Activated CD4-positive, CD25-positive, alpha-beta regulatory T cell treated with anti-CD3 and anti-CD28 coated beads, Interleukin-2, amount 50 U/mL, for 72 hours (primary cell): ENCODE results near the gene URB2.
"Not testable (repeated sequence)": the region's sequence is repeated elsewhere in the genome, so short reads cannot be mapped to it uniquely, and the experiment has no call there.

Source experiments
- DNase-seq: peaks from one replicate; pipeline ENCODE4 v3.0.0; 2021

The URB2 gene

DNA sequence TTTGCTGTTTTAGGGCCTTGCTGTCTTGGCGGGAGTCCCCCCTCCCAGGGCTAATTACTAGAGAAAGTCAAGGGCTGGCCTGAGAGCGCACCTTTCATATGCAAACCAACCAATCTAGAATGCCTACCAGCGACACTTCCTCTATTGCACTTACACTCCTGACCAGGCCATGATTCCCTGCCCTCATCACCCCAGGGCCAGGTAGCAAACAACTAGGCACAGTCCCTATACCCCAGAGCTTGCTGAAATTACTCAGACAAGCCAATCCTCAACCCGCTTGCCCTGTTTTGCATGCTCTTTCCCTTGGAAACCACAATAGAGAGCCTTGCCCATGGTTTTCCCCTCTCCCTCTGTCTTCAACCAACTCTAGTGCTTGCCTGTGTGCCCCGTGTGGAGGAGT, 70.3 kb downstream of the URB2 start:
- no peak for DNase-seq

GRCh38 chr1:229699613-229700267, 73.7 kb downstream of the URB2 start:
- no peak for DNase-seq

DNA sequence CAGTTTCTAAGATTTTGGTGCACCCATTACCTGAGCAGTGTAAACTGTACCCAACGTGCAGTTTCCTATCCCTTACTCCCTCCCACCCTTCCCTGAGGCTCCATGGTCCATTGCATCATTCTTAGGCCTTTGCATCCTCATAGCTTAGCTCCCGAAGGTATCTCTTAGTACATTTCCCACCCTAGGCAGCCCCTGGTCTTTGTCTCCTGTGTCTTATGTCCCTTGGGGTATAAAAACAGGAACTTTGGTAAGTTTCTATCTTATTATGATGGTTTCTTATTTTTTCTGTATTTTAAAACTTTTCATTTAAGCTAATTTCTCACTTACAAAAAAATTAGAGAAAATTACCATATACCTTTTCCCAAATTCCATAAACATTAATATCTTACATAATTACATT, 78.1 kb downstream of the URB2 start:
- no peak for DNase-seq

DNA sequence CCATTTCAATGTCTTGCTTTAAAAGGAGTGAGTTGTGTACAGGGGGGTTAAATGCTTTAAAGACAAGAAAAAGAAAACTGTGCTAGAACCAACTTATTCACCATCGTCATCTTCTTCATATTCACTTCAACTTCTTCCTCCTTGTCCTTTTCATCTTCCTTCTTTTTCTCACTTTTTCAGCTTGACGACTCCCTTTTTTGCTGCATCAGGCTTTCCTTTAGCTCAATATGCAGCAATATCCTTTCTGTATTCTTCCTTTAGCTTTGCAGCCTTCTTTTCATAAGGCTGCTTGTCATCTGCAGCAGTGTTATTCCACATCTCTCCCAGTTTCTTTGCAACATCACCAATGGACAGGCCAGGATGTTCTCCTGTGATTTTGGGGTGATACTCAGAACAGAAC, 79.1 kb downstream of the URB2 start:
- DNase-seq, result not testable (repeated sequence)

DNA sequence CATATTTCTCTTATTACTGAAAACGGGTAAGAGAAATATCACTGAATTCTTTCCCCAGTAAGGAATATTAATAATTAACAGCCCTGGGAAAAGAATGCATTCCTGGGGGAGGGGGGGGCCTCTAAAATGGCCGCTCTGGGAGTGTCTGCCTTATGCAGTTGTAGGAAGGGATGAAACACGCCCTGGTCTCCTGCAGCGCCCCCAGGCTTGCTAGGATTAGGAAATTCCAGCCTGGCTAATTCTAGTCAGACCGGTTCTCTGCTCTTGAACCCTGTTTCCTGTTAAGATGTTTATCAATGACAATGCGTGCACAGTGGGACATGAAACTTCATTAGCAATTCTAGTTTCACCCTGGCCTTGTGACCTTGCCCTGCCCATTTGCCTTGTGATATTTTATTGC, 81.1 kb downstream of the URB2 start:
- not testable (repeated sequence) for DNase-seq

DNA sequence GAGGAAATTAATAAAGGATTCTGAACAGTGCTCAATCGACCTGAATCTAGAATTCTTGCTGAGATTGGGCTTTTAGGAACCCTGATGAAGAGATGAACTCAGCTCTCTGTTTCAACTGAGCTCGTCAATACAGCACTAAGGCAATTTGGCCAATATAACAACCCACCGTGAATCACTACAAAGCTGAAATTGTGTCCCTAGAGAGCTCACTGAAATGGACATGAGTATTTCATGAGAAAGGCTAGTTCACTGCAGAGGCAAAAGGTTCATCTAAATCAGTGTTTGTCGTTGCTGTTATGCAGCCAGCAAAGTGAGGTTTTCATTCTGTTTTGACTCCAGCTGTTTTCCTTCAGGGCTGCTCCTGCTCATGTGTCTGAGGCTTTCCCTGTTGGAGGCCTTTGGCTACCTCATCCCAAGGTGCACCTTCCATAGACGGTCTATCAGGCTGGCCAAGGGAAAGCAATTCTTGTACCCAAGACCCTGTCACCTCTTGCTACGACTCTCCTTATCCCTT, 83.5 kb downstream of the URB2 start:
- DNase-seq, result no peak
